ENCODE measurements around the gene KCTD14. TPM values are rescaled to one million over a fixed set of nuclear protein-coding genes. Genes with fewer than 3 reads are reported as not detected.
A peak's percentile ranks its signal among the peaks of the same experiment; 100 is the strongest.

The KCTD14 gene
- total and polyA plus RNA-seq, 9 of the 15 experiments (the other 6 are each of a cell fraction or from before 2014, with no cell fraction given): 0.04 to 0.30 (median 0.11) TPM; not detected in 2

DNA sequence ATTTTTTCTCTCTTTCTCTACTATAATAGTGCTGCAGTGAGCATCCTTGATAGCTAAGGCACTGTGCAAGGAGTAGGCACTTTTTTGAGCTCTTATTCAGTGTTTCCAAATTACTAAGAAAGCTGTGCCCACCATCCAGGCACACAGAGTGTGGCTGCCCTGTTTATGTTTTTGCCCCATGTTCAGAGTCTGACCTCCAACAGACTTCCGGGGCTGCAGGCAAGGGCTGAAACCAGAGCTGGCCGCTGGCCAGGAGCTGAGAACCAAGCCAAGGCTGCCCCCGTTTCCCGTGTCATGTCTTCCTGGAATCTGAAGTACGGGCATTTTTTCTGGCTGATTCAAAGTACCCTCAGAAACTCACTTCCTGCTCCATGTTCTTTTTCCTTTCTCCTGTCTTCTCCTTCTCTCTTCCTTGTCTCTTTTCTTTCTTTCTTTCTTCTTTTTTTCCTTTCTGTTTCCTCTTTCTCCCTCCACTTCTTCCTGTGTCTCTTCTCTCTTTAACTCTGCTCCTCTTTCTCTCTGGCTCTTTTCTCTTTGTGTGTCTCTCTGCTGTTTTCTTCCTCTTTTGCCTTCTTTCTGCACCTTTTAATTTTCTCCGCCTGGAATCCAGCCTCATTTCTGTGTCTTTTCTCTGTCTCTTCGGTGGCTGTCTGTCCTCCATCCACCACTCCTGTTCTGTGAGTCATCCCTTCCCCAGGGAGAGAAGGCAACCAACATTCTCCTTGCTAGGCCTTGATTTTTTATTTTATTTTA is 17.0 kb upstream of the KCTD14 start (continued):
- TF ChIP-seq, protein P1, sequence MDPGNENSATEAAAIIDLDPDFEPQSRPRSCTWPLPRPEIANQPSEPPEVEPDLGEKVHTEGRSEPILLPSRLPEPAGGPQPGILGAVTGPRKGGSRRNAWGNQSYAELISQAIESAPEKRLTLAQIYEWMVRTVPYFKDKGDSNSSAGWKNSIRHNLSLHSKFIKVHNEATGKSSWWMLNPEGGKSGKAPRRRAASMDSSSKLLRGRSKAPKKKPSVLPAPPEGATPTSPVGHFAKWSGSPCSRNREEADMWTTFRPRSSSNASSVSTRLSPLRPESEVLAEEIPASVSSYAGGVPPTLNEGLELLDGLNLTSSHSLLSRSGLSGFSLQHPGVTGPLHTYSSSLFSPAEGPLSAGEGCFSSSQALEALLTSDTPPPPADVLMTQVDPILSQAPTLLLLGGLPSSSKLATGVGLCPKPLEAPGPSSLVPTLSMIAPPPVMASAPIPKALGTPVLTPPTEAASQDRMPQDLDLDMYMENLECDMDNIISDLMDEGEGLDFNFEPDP (CRISPR knock-in tag; IDR thresholded peaks at IDR 0.05): 0 out of 2 replicates have a peak, but pooled peaks have one; percentile 42
- TF ChIP-seq ZNF561 (CRISPR knock-in tag; conservative IDR thresholded peaks at IDR 0.05) (no peak), RHOXF2B (CRISPR knock-in tag; conservative IDR thresholded peaks at IDR 0.05) (no peak), ARHGAP35 (IDR thresholded peaks at IDR 0.05; ENCODE audit: partially characterized antibody) (peak; percentile 70), ZNF3 (CRISPR knock-in tag; IDR thresholded peaks at IDR 0.05) (no peak), MBD2 (IDR thresholded peaks at IDR 0.05; ENCODE audit: borderline replicate concordance, low read depth) (no peak), MTF1 (CRISPR knock-in tag; IDR thresholded peaks at IDR 0.05; ENCODE audit: borderline replicate concordance) (no peak), CREB5 (CRISPR knock-in tag; IDR thresholded peaks at IDR 0.05) (no peak), KDM2B (CRISPR knock-in tag; IDR thresholded peaks at IDR 0.05) (no peak), ZBED1 (IDR thresholded peaks at IDR 0.05) (no peak), ETV6 (IDR thresholded peaks at IDR 0.05; ENCODE audit: borderline replicate concordance in 1 of 2, low read depth in 2 of 2, low read length in 1 of 2) (no peak), ETV6 (CRISPR knock-in tag; IDR thresholded peaks at IDR 0.05; ENCODE audit: borderline replicate concordance) (no peak), SRSF7 (optimal IDR thresholded peaks at IDR 0.05; ENCODE audit: low read depth, low read length) (no peak), NCOA6 (IDR thresholded peaks at IDR 0.05) (no peak), HDAC8 (tag; IDR thresholded peaks at IDR 0.05) (no peak), HDAC2 (IDR thresholded peaks at IDR 0.05) (peak; percentile 79; the same call in 1 of the 2 replicates), HSF4 (CRISPR knock-in tag; IDR thresholded peaks at IDR 0.05; ENCODE audit: borderline replicate concordance) (no peak)
- TF ChIP-seq, protein P2, sequence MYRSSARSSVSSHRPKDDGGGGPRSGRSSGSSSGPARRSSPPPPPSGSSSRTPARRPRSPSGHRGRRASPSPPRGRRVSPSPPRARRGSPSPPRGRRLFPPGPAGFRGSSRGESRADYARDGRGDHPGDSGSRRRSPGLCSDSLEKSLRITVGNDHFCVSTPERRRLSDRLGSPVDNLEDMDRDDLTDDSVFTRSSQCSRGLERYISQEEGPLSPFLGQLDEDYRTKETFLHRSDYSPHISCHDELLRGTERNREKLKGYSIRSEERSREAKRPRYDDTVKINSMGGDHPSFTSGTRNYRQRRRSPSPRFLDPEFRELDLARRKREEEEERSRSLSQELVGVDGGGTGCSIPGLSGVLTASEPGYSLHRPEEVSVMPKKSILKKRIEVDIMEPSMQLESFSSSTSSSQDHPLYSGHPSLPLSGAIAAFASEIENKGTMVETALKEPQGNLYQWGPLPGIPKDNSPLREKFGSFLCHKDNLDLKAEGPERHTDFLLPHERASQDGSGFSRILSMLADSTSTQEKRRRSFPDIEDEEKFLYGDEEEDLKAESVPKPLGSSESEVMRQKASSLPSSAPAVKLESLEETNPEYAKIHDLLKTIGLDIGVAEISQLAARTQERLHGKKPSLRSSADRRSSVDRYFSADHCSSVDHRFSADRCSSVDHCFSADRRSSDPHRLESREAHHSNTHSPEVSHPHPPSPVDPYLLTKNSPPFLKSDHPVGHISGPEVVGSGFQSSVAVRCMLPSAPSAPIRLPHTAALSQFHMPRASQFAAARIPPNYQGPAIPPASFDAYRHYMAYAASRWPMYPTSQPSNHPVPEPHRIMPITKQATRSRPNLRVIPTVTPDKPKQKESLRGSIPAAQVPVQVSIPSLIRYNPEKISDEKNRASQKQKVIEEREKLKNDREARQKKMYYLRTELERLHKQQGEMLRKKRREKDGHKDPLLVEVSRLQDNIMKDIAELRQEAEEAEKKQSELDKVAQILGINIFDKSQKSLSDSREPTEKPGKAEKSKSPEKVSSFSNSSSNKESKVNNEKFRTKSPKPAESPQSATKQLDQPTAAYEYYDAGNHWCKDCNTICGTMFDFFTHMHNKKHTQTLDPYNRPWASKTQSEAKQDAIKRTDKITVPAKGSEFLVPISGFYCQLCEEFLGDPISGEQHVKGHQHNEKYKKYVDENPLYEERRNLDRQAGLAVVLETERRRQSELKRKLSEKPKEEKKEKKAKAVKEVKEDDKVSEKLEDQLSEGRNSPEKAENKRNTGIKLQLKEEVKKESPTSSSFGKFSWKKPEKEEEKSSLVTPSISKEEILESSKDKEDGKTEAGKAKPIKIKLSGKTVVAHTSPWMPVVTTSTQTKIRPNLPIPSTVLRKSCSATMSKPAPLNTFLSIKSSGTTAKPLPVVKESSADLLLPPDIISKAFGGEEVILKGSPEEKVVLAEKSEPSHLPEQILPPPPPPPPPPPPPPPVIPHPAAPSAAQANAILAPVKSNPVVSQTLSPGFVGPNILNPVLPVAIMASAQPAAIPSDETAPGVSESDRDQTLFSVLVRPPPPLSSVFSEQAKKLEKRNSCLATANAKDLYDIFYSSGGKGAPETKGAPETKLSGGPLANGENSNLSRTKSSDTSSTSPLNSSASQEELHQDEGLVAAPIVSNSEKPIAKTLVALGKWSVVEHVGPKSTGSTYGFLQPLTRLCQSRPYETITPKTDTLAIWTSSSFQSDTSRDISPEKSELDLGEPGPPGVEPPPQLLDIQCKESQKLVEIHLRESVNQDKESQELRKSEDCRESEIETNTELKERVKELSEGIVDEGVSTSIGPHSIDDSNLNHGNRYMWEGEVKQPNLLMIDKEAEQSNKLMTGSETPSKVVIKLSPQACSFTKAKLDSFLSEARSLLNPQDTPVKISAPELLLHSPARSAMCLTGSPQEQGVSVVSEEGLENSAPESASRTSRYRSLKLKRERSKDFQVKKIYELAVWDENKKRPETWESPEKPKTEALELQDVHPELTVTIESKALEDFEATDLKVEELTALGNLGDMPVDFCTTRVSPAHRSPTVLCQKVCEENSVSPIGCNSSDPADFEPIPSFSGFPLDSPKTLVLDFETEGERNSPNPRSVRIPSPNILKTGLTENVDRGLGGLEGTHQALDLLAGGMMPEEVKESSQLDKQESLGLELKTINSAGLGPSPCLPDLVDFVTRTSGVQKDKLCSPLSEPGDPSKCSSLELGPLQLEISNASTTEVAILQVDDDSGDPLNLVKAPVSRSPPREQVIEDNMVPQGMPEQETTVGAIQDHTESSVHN (IDR thresholded peaks at IDR 0.05; ENCODE audit: borderline replicate concordance in 1 of 2, low read depth in 1 of 2): 0 out of 4 replicates have a peak, but pooled peaks of 1 of the 2 experiments have one; percentile 50
